GM12891 (cell line): ENCODE results near the gene GAN.

ENCODE experiments used
- POLR2A ChIP-seq: IDR thresholded peaks from 2 replicates; pipeline ENCODE4 v1.6.1; 2011; ENCODE audit warnings: low read depth, low read length, control low read depth
- TAF1 ChIP-seq: IDR thresholded peaks from 2 replicates; pipeline ENCODE4 v1.6.1; 2011; ENCODE audit warnings: low read depth, low read length, control low read depth

- TF ChIP-seq POLR2A (no peak), TAF1 (no peak)
These were observed 98.7 kb downstream of the GAN start for GRCh38 chr16:81413245-81413990.
